HG03571 (cell line): ENCODE data around the gene MMD2.

Experiments
- ATAC-seq: cut with Tn5 transposase; IDR thresholded peaks from one replicate; pipeline ENCODE4 v1.9.1; 2021; ENCODE audit not compliant: unreplicated experiment

Gene MMD2

GRCh38 chr7:4959893-4960292, 906 bp upstream of the MMD2 start:
- no peak for ATAC-seq

GRCh38 chr7:4959306-4959705, 319 bp upstream of the MMD2 start:
- no peak for ATAC-seq

GRCh38 chr7:4957847-4958476, 1.0 kb downstream of the MMD2 start:
- ATAC-seq = no peak

GRCh38 chr7:4951903-4952636, 6.9 kb downstream of the MMD2 start:
- ATAC-seq = no peak

GRCh38 chr7:4951304-4951703, 7.7 kb downstream of the MMD2 start:
- ATAC-seq = no peak

- no peak for ATAC-seq
Measured at GRCh38 chr7:4948402-4948801, 10.6 kb downstream of the MMD2 start.

GRCh38 chr7:4945949-4946348, 13.0 kb downstream of the MMD2 start:
- ATAC-seq = no peak

GRCh38 chr7:4944939-4945338, 14.0 kb downstream of the MMD2 start:
- ATAC-seq = no peak

GRCh38 chr7:4943297-4943696, 15.7 kb downstream of the MMD2 start:
- ATAC-seq = no peak

- ATAC-seq = no peak
Measured at GRCh38 chr7:4939971-4940728, 18.8 kb downstream of the MMD2 start.

- ATAC-seq = no peak
Measured at GRCh38 chr7:4937411-4937810, 21.6 kb downstream of the MMD2 start.

- no peak for ATAC-seq
Measured at GRCh38 chr7:4934419-4935025, 24.5 kb downstream of the MMD2 start.

- ATAC-seq = no peak
Measured at GRCh38 chr7:4931943-4932342, 27.0 kb downstream of the MMD2 start.

GRCh38 chr7:4929005-4929404, 30.0 kb downstream of the MMD2 start:
- no peak for ATAC-seq

GRCh38 chr7:4928445-4928844, 30.5 kb downstream of the MMD2 start:
- ATAC-seq = no peak

GRCh38 chr7:4919969-4920766, 38.8 kb downstream of the MMD2 start:
- ATAC-seq = no peak

GRCh38 chr7:4916113-4916512, 42.9 kb downstream of the MMD2 start:
- ATAC-seq = no peak

GRCh38 chr7:4911111-4911828, 47.7 kb downstream of the MMD2 start:
- ATAC-seq = no peak

GRCh38 chr7:4906682-4907081, 52.3 kb downstream of the MMD2 start:
- no peak for ATAC-seq

- no peak for ATAC-seq
Measured at GRCh38 chr7:4905171-4905570, 53.8 kb downstream of the MMD2 start.
